Natural killer cell treated with Interleukin-12 subunit alpha and Interleukin-12 subunit beta and Interleukin-15 and Interleukin-18, amount 100 ng/mL, for 72 hours (primary cell): ENCODE data around the gene ARHGAP15. TPM values are rescaled to one million over a fixed set of nuclear protein-coding genes. Genes with fewer than 3 reads are reported as not detected.
A peak's percentile ranks its signal among the peaks of the same experiment; 100 is the strongest.

ENCODE experiments used
- ATAC-seq, 2 donors: fragments of 150-1000 bp; cut with Tn5 transposase in 1 of 2; sonication (Bioruptor Pico), chemical (Tn5 transposase) in 1 of 2; 2 replicates each; pipeline ENCODE4 v1.10.0; 2021
- DNase-seq: peaks from one replicate; pipeline ENCODE4 v3.0.0; 2022; ENCODE audit warnings: low spot score
- H3K27ac Mint-ChIP-seq, 2 donors: 1 replicate in 1 of 2; 2 replicates in 1 of 2; pipeline ENCODE4 v1.8.0; 2022; ENCODE audit warnings: mixed read lengths in 2 of 2, mild to moderate bottlenecking in 1 of 2, moderate library complexity in 1 of 2
- H3K27me3 Mint-ChIP-seq, 2 donors: 1 replicate in 1 of 2; 2 replicates in 1 of 2; pipeline ENCODE4 v1.8.0; 2022; ENCODE audit warnings: mixed read lengths in 2 of 2
- H3K36me3 Mint-ChIP-seq: one replicate; pipeline ENCODE4 v1.8.0; 2022; ENCODE audit warnings: mixed read lengths
- H3K4me1 Mint-ChIP-seq, 2 donors: 1 replicate in 1 of 2; 2 replicates in 1 of 2; pipeline ENCODE4 v1.8.0; 2022; ENCODE audit warnings: low read depth in 2 of 2, mixed read lengths in 2 of 2, mild to moderate bottlenecking in 1 of 2
- H3K4me3 Mint-ChIP-seq: one replicate; pipeline ENCODE4 v1.8.0; 2022; ENCODE audit warnings: mixed read lengths
- H3K9me3 Mint-ChIP-seq: 2 replicates; pipeline ENCODE4 v1.8.0; 2022; ENCODE audit warnings: mixed read lengths
- total RNA-seq, 2 donors: library from RNA; stranded (reverse); gene quantifications; one replicate each; pipeline ENCODE4 v1.2.3, GENCODE V29; 2022

Gene ARHGAP15
- total RNA-seq, 2 donors from 2014 or later: 80.6 to 133 TPM

DNA sequence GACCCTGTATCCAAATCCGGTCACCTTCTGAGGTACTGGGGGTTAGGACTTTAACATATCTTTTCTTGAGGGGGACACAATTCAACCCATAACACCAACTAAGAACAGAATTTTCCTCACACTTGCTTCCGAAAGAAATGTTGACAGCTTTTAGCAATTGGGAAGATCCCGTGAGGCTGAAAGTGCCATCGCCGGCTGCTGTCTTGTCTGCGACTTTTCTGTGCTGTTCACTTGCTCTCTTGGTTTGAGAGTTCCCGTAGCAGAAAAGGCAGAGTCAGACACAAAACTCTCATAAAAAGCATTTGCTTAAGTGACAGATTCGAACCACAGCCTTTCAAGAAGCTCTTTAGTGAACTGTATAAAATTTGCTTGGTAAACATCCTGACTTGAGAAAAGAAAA, 253.4 kb downstream of the ARHGAP15 start:
- no peak for DNase-seq
- H3K4me3 Mint-ChIP-seq: no peak overlapping the region
- no peaks in the 10 kb centered on the region for H3K9me3 Mint-ChIP-seq
- no peaks in the 10 kb centered on the region for H3K27me3 Mint-ChIP-seq
- H3K4me1 Mint-ChIP-seq: peaks cover 3 to 11% of the 10 kb centered on the region in 2 donors
- no peaks in the 10 kb centered on the region for H3K36me3 Mint-ChIP-seq
- H3K27ac Mint-ChIP-seq: no peak overlapping the region
- ATAC-seq: no peak

- Mint-ChIP-seq H3K4me1 (peaks cover 3 to 13% of the 10 kb centered on the region in 2 donors), H3K36me3 (no peaks in the 10 kb centered on the region), H3K9me3 (no peaks in the 10 kb centered on the region), H3K4me3 (no peak overlapping the region), H3K27me3 (no peaks in the 10 kb centered on the region), H3K27ac (no peak overlapping the region)
- ATAC-seq (no peak), DNase-seq (no peak)
Measured at GRCh38 chr2:143383016-143383415, 253.8 kb downstream of the ARHGAP15 start.

GRCh38 chr2:143384111-143384510, 254.9 kb downstream of the ARHGAP15 start:
- H3K4me3 Mint-ChIP-seq: no peak overlapping the region
- no peaks in the 10 kb centered on the region for H3K27me3 Mint-ChIP-seq
- H3K27ac Mint-ChIP-seq: no peak overlapping the region
- peaks cover 4 to 13% of the 10 kb centered on the region in 2 donors for H3K4me1 Mint-ChIP-seq
- peaks cover 1% of the 10 kb centered on the region for H3K36me3 Mint-ChIP-seq
- ATAC-seq: no peak
- no peaks in the 10 kb centered on the region for H3K9me3 Mint-ChIP-seq
- no peak for DNase-seq

GRCh38 chr2:143390171-143390570, 261.0 kb downstream of the ARHGAP15 start:
- Mint-ChIP-seq H3K36me3 (peaks cover 5% of the 10 kb centered on the region), H3K4me3 (no peak overlapping the region), H3K27ac (no peak overlapping the region), H3K27me3 (no peaks in the 10 kb centered on the region), H3K9me3 (no peaks in the 10 kb centered on the region), H3K4me1 (peaks cover 6 to 17% of the 10 kb centered on the region in 2 donors)
- DNase-seq: no peak
- ATAC-seq: no peak

DNA sequence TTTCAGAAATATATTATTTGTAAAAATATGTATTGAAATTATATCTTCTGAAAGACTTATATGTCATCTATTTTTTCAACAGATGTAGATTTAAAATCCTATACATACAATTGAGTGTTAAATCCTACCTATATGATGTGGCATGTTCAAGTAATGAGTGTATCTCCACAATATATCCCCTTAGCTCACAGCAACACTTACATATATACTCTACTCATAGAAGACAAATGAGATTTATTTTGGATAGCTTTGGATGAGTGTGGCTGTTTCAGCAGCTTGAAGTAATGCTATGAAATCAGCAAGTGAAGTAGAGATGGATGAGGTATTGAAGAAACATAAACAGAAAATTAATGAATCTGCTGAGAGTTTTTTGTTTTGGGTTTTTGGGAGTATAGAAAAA, 263.1 kb downstream of the ARHGAP15 start:
- H3K4me3 Mint-ChIP-seq: no peak overlapping the region
- DNase-seq: no peak
- no peaks in the 10 kb centered on the region for H3K9me3 Mint-ChIP-seq
- no peak overlapping the region for H3K27ac Mint-ChIP-seq
- ATAC-seq: no peak
- H3K36me3 Mint-ChIP-seq: peaks cover 10% of the 10 kb centered on the region
- H3K4me1 Mint-ChIP-seq: peaks cover 19 to 25% of the 10 kb centered on the region in 2 donors
- no peaks in the 10 kb centered on the region for H3K27me3 Mint-ChIP-seq

DNA sequence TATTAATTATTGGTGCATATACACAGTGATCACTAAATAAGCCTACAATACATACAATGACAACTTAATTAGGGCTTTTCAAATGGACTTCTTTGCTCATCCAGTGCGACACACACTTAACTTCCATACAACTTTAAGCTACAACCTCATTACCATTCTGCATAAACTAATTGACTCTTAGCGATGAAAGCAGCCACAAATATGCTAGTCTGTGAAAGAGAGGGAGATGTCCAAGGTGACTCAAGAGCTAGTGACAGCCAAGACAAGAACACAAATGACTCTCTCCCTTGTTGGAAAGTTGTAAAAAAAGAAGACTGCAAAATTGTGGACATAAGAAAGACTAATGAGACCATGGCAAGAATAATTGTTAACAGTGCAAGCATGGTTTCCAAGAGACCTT, 264.8 kb downstream of the ARHGAP15 start:
- Mint-ChIP-seq H3K27me3 (no peaks in the 10 kb centered on the region), H3K9me3 (no peaks in the 10 kb centered on the region), H3K36me3 (peaks cover 9% of the 10 kb centered on the region), H3K4me3 (no peak overlapping the region), H3K4me1 (peaks cover 28% of the 10 kb centered on the region in 2 donors), H3K27ac (no peak overlapping the region)
- no peak for DNase-seq
- no peak for ATAC-seq

DNA sequence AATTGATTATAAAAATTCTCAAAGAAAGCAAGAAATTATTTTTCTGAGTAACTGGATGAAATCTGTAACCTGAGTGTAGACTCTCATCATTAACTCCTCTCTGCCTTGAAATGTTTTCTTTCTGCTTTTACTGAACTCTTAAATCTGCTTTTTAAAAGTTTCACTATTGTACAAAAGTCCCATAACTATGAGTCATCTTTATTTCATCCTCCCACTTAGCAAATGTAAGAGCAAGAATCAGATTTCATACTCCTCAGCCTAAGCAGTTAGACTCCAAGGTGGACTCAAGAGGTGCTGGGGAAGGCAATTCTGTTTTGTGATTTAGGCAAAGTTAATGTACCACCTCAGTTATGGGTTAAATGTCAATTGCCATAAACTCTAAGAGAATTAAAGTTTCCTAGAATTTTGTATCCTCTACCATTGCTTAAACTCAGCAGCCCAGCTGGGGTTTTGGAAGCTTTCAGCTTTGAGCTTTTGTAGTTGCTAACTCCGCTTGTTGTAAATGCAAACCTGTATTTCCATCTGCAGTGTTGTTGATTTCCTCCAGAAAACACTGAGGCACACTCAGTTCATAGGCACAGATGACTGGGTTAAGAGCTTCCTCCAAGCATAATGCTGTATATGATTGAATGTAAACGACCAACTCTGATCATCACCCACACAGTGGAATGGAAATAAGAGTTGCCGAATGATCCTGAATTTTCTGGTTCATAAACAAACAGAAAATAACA, 268.8 kb downstream of the ARHGAP15 start:
- no peaks in the 10 kb centered on the region for H3K27me3 Mint-ChIP-seq
- peaks cover 26 to 27% of the 10 kb centered on the region in 2 donors for H3K4me1 Mint-ChIP-seq
- peaks cover 5% of the 10 kb centered on the region for H3K36me3 Mint-ChIP-seq
- peak in 1 of 2 donors; percentile 59 for ATAC-seq
- H3K4me3 Mint-ChIP-seq: peak overlapping the region; percentile 8
- peak overlapping the region in 1 of 2 donors; percentile 62 for H3K27ac Mint-ChIP-seq
- DNase-seq: no peak
- H3K9me3 Mint-ChIP-seq: no peaks in the 10 kb centered on the region

DNA sequence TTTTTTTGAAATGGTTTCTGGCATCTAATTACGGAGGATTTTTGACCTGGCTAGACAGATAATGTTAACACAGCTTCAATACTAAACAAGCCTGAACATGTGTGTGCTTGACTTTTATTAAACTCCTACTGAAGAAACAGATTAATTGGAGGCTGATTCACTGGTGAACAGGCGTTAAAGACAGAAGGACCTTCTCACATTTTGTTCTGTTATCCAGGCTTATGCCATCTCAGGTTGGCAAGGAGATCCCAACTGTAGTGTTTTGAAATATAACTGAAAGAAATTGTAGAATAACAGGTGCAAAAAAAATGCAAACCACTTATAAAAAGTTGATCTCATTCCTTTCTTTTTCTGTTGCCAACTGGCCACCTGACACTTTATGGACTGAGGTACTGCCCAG, 269.6 kb downstream of the ARHGAP15 start:
- ATAC-seq: no peak
- no peaks in the 10 kb centered on the region for H3K9me3 Mint-ChIP-seq
- DNase-seq: no peak
- peak overlapping the region in 1 of 2 donors; percentile 62 for H3K27ac Mint-ChIP-seq
- no peak overlapping the region for H3K4me3 Mint-ChIP-seq
- peaks cover 26 to 27% of the 10 kb centered on the region in 2 donors for H3K4me1 Mint-ChIP-seq
- peaks cover 5% of the 10 kb centered on the region for H3K36me3 Mint-ChIP-seq
- H3K27me3 Mint-ChIP-seq: no peaks in the 10 kb centered on the region

DNA sequence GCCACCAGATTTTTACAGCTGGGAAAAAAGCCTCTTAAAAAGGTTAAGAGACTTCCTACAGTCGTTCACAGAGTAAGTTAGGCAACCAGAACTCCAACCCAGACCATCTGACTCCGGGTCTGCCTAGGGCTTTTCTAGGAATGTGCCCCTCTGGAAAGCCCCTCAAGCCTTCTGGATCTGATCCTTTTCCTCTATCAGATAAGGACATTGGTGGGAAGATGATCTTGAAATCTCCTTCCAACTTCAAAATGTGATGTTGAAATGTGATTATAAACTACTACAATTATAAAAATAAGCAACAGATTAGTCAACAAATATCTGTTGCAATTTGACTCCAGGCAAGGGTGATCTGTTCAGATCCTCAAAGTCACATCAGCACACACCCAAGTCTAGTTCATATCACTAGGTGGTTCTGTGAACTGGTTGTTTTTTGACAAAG, 270.4 kb downstream of the ARHGAP15 start:
- Mint-ChIP-seq H3K27ac (no peak overlapping the region), H3K4me1 (peaks cover 22 to 32% of the 10 kb centered on the region in 2 donors), H3K27me3 (no peaks in the 10 kb centered on the region), H3K36me3 (peaks cover 5% of the 10 kb centered on the region), H3K9me3 (no peaks in the 10 kb centered on the region), H3K4me3 (no peak overlapping the region)
- DNase-seq (no peak), ATAC-seq (no peak)

- peaks cover 20 to 27% of the 10 kb centered on the region in 2 donors for H3K4me1 Mint-ChIP-seq
Measured at GRCh38 chr2:143401861-143402260, 272.6 kb downstream of the ARHGAP15 start.

DNA sequence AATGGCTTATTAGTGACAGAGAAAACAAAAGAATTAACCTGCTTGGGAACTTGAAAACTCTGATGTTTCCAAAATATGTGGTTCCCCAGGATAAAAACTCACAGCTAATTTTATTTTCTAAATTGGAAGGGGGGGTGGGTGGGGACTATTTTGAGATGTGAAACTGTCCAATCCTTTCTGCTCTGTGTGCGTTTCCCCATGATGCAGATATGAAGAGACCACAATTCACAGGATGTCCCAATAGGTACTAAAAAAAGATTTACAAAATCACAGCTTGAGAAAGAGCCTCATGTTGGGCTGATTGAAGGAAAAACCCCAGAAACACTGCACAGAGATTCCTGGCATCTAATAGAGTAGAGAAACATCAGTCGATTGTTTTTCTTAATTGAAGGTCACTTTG, 273.2 kb downstream of the ARHGAP15 start:
- Mint-ChIP-seq H3K27me3 (no peaks in the 10 kb centered on the region), H3K4me3 (no peak overlapping the region), H3K27ac (no peak overlapping the region), H3K9me3 (no peaks in the 10 kb centered on the region), H3K4me1 (peaks cover 17 to 23% of the 10 kb centered on the region in 2 donors), H3K36me3 (no peaks in the 10 kb centered on the region)
- DNase-seq: no peak
- peak in 1 of 2 donors; percentile 43 for ATAC-seq

More at GRCh38 chr2:143401861-143402260, 272.6 kb downstream of the ARHGAP15 start:
- Mint-ChIP-seq H3K27ac (no peak overlapping the region), H3K36me3 (no peaks in the 10 kb centered on the region), H3K9me3 (no peaks in the 10 kb centered on the region), H3K4me3 (no peak overlapping the region), H3K27me3 (no peaks in the 10 kb centered on the region)
- ATAC-seq (no peak), DNase-seq (no peak)

DNA sequence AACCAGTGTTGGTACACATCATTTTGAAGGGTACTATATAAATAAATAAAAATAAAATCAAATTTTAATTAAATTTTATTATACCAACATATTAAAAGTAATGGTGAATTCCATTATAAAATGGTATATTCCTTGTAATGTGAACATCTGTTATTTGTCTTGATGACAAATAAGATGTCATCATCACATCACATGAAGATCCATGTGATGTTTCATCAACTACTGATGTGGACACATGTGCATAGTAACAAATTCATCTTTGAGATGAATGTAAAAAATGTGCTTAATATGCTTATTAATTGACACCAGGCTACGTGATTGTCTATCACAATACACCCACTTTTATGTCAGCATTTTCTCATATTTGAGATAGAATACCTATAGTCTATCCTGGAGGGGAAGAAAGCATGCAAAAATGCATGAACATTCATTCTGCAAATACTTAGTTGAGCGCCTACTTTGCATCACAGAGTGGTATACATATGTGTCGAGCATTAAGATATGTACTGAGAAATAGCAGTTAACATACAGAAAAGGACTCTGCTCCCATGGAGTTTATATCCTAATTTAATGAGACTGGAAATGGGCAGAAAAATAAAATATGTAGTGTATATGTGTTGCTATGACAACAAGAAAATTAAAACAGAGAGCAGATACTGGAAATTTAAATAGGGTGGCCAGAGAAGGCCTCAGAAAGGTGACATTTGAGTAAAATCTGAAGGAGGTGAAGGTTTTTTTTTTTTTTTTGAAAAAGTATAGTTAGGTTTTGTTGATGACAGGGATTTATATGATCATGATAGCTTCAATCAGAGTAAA, 281.1 kb downstream of the ARHGAP15 start:
- H3K9me3 Mint-ChIP-seq: no peaks in the 10 kb centered on the region
- H3K4me3 Mint-ChIP-seq: no peak overlapping the region
- H3K36me3 Mint-ChIP-seq: no peaks in the 10 kb centered on the region
- H3K27ac Mint-ChIP-seq: no peak overlapping the region
- no peak for DNase-seq
- no peaks in the 10 kb centered on the region for H3K27me3 Mint-ChIP-seq
- no peak for ATAC-seq
- H3K4me1 Mint-ChIP-seq: peaks cover 17 to 19% of the 10 kb centered on the region in 2 donors

- Mint-ChIP-seq H3K4me3 (no peak overlapping the region), H3K9me3 (no peaks in the 10 kb centered on the region), H3K36me3 (no peaks in the 10 kb centered on the region), H3K4me1 (peaks cover 18 to 37% of the 10 kb centered on the region in 2 donors), H3K27ac (no peak overlapping the region), H3K27me3 (no peaks in the 10 kb centered on the region)
- ATAC-seq: no peak
- no peak for DNase-seq
Measured at GRCh38 chr2:143415571-143415970, 286.4 kb downstream of the ARHGAP15 start.

GRCh38 chr2:143417428-143417827, 288.2 kb downstream of the ARHGAP15 start:
- Mint-ChIP-seq H3K4me1 (peaks cover 25 to 42% of the 10 kb centered on the region in 2 donors), H3K27ac (no peak overlapping the region), H3K4me3 (no peak overlapping the region), H3K9me3 (no peaks in the 10 kb centered on the region), H3K36me3 (no peaks in the 10 kb centered on the region), H3K27me3 (no peaks in the 10 kb centered on the region)
- ATAC-seq (no peak), DNase-seq (no peak)
